IMR-90 (cell line): ENCODE measurements around the gene CACYBP. TPM values are rescaled to one million over a fixed set of nuclear protein-coding genes. Genes with fewer than 3 reads are reported as not detected.

Source experiments
- microRNA-seq, 2 experiments: library from miRNA; stranded (forward) in 1 of 2; unstranded in 1 of 2; fragments of 10-50 nt in 1 of 2; fragments of <30 nt in 1 of 2; gene quantifications in 1 of 2; microRNA quantifications in 1 of 2; one replicate each; pipeline versions ENCODE3 to v1.1.0; 2013 to 2020; ENCODE audit not compliant: insufficient read depth in 1 of 2, insufficient read length in 1 of 2, unreplicated experiment in 1 of 2
- polyA plus RNA-seq, 3 experiments: library from polyadenylated mRNA; depleted of rRNA; stranded (reverse); fragments of >200 nt; gene quantifications; 2 replicates each; pipeline ENCODE4 v1.2.3, GENCODE V29; 2012; ENCODE audit warnings: low replicate concordance in 1 of 3
- small RNA-seq, 5 experiments: library from RNA; depleted of rRNA; stranded (forward); fragments of <200 nt; gene quantifications; one replicate each; pipeline ENCODE3, GENCODE V24; 2012
- total RNA-seq: library from RNA; depleted of rRNA; stranded (reverse); fragments of >200 nt; gene quantifications from 2 replicates; pipeline ENCODE4 v1.2.3, GENCODE V29; 2012; rRNA removed

The CACYBP gene
- total and polyA plus RNA-seq, 2 of the 4 experiments (the other 2 are of a cell fraction): 61.8 to 62.8 TPM

Small RNAs within 50 kb of the gene (microRNA-seq; reads per million reads assigned to microRNA genes)
- gene RF00019 (ENCODE audit: insufficient read depth, insufficient read length) (not detected), gene RNU6-307P (ENCODE audit: insufficient read depth, insufficient read length) (not detected)

Small RNAs within 50 kb of the gene (small RNA-seq; reads per million reads assigned to genes)
- gene RF00019 (0 reads per million in 5 experiments), gene RNU6-307P (0 reads per million in 5 experiments)

Other genes with a start within 250 kb of the CACYBP start
- 22.0 and 24.4 TPM in 2 replicates for gene MRPS14, start 23.5 kb downstream of the CACYBP start, total RNA-seq
- 21.2 and 23.1 TPM in 2 replicates for gene MRPS14, start 23.5 kb downstream of the CACYBP start, polyA plus RNA-seq (2012; rRNA removed)
- gene TNN, start 67.9 kb downstream of the CACYBP start, total RNA-seq: not detected in 2 replicates
- gene TNN, start 67.9 kb downstream of the CACYBP start, polyA plus RNA-seq (2012; rRNA removed): not detected in 2 replicates
- under 0.01 and 0.18 TPM in 2 replicates for gene KIAA0040, start 192.8 kb downstream of the CACYBP start, total RNA-seq
- 0.05 TPM in 1 of 2 replicates, not detected in the other for gene KIAA0040, start 192.8 kb downstream of the CACYBP start, polyA plus RNA-seq (2012; rRNA removed)